MM.1S (cell line): ENCODE results near the gene ZNF775.

Source experiments
- DNase-seq: peaks from one replicate; pipeline ENCODE4 v3.0.0-alpha.2; 2015
- H2AFZ ChIP-seq: fragments of 300-600 bp; sonication (generic); 2 replicates; pipeline ENCODE4 v1.6.0; 2016; ENCODE audit warnings: antibody characterized with exemption, low read length
- H3F3A ChIP-seq: fragments of 300-600 bp; sonication (generic); 2 replicates; pipeline ENCODE4 v1.6.1; 2016; ENCODE audit warnings: mild to moderate bottlenecking, antibody characterized with exemption, low read length, moderate library complexity, mixed read lengths; ENCODE audit not compliant: insufficient read depth
- H3K27ac ChIP-seq: fragments of 300-600 bp; sonication (generic); 2 replicates; pipeline ENCODE4 v1.5.1; 2016; ENCODE audit warnings: mild to moderate bottlenecking, low read length
- H3K27me3 ChIP-seq: fragments of 300-600 bp; sonication (generic); replicated peaks from 2 replicates; pipeline ENCODE4 v1.6.0; 2016; ENCODE audit warnings: low read length; ENCODE audit not compliant: insufficient read depth
- H3K36me3 ChIP-seq: fragments of 300-600 bp; sonication (generic); replicated peaks from 2 replicates; pipeline ENCODE4 v1.6.1; 2016; ENCODE audit warnings: mild to moderate bottlenecking, low read length, mixed read lengths; ENCODE audit not compliant: insufficient read depth
- H3K4me1 ChIP-seq: fragments of 300-600 bp; sonication (generic); 2 replicates; pipeline ENCODE4 v1.6.1; 2016; ENCODE audit warnings: low read length, mixed read lengths
- H3K4me2 ChIP-seq: fragments of 300-600 bp; sonication (generic); 2 replicates; pipeline ENCODE4 v1.6.0; 2016; ENCODE audit warnings: low read depth, low read length
- H3K4me3 ChIP-seq: fragments of 300-600 bp; sonication (generic); 2 replicates; pipeline ENCODE4 v1.5.1; 2016; ENCODE audit warnings: low read length, mixed read lengths
- H3K79me2 ChIP-seq: fragments of 300-600 bp; sonication (generic); 2 replicates; pipeline ENCODE4 v1.6.1; 2016; ENCODE audit warnings: mixed run types, low read length, mixed read lengths
- H3K9ac ChIP-seq: fragments of 300-600 bp; sonication (generic); 2 replicates; pipeline ENCODE4 v1.6.1; 2016; ENCODE audit warnings: low read length, mixed read lengths
- H3K9me2 ChIP-seq: fragments of 300-600 bp; sonication (generic); replicated peaks from 2 replicates; pipeline ENCODE4 v1.6.1; 2016; ENCODE audit warnings: mild to moderate bottlenecking, low read length, mixed read lengths; ENCODE audit not compliant: insufficient read depth
- H3K9me3 ChIP-seq: fragments of 300-600 bp; sonication (generic); replicated peaks from 2 replicates; pipeline ENCODE4 v1.6.1; 2016; ENCODE audit warnings: mild to moderate bottlenecking, low read length, mixed read lengths; ENCODE audit not compliant: insufficient read depth
- H4K20me1 ChIP-seq: fragments of 300-600 bp; sonication (generic); 2 replicates; pipeline ENCODE4 v1.6.1; 2016; ENCODE audit warnings: mild to moderate bottlenecking, low read length, moderate library complexity, mixed read lengths; ENCODE audit not compliant: insufficient read depth
- CTCF ChIP-seq: fragments of 300-600 bp; sonication (generic); IDR thresholded peaks from 2 replicates; pipeline ENCODE4 v1.5.1; 2016; ENCODE audit warnings: antibody characterized with exemption, low read length, mixed read lengths
- EZH2 ChIP-seq: fragments of 300-600 bp; sonication (generic); optimal IDR thresholded peaks from 2 replicates; pipeline ENCODE3; 2017; ENCODE audit warnings: low read depth, mild to moderate bottlenecking, antibody characterized with exemption, low read length, mixed read lengths
- EZH2phosphoT487 ChIP-seq: fragments of 300-600 bp; sonication (generic); IDR thresholded peaks from 2 replicates; pipeline ENCODE4 v1.6.1; 2018; ENCODE audit warnings: antibody characterized with exemption, low read length

Gene ZNF775

DNA sequence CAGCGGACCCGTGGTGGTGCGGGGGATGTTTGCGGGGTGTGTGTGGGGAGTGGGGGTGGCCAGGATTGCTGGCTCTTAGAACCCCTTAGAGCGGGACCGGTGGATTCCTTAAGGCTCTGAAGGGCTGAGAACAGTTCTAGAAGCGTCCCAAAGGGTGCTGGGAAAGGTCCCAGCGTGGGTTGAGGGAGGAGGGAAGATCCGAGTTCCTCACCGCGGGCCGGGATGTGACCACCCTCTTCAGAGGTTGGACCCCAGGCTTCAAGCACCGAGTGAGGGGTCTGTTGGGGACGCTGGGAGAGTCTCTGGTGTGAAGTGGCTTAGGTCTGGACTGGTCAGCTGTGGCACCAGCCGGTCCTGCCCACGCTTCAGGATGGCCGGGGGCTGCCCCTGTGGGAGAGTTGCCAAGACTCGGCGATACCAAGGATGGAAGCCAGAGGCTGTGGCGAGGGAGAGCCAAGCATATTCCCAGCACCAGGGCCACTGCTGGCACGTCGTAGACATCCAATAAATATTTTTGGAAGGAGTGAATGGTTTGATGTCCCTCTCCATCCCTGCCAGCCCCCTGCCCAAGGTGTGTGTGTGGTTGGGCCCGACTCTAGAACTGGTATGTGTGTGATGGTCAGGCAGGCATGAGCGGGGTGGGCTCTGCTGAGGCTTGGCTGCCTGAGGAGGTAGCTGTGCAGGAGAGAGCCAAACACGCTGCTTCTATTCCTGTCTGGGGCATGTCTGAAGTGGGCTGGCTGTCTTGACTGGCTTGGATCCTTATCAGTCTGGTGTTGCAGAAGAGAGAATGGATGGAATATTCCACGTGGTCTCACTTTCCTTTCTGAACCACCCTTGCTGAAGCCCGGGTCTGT is 19.2 kb downstream of the ZNF775 start:
- Histone ChIP-seq H4K20me1 (no peaks in the 10 kb centered on the region), H3K4me2 (no peak overlapping the region), H3K27ac (no peak overlapping the region), H3K79me2 (no peaks in the 10 kb centered on the region), H3K27me3 (no peaks in the 10 kb centered on the region), H3K4me1 (peaks cover 9% of the 10 kb centered on the region; the same call in 1 of the 2 replicates), H3K9me2 (no peaks in the 10 kb centered on the region), H3K4me3 (no peak overlapping the region), H3K9me3 (no peaks in the 10 kb centered on the region), H3K36me3 (no peaks in the 10 kb centered on the region), H3F3A (no peaks in the 10 kb centered on the region), H3K9ac (no peak overlapping the region), H2AFZ (no peak overlapping the region)
- no peak for DNase-seq
- TF ChIP-seq CTCF (no peak), EZH2 (no peak), EZH2phosphoT487 (no peak)

GRCh38 chr7:150398965-150399320 is 19.8 kb downstream of the ZNF775 start:
- Histone ChIP-seq H3K79me2 (peaks cover 3% of the 10 kb centered on the region), H3K9me3 (no peaks in the 10 kb centered on the region), H3K9ac (no peak overlapping the region), H3K36me3 (no peaks in the 10 kb centered on the region), H2AFZ (no peak overlapping the region), H3K27me3 (no peaks in the 10 kb centered on the region), H3K4me3 (no peak overlapping the region), H3K4me1 (peaks cover 12% of the 10 kb centered on the region), H4K20me1 (no peaks in the 10 kb centered on the region), H3K4me2 (no peak overlapping the region), H3F3A (no peaks in the 10 kb centered on the region), H3K9me2 (no peaks in the 10 kb centered on the region), H3K27ac (no peak overlapping the region)
- no peak for TF ChIP-seq EZH2phosphoT487
- TF ChIP-seq EZH2, result no peak
- no peak for TF ChIP-seq CTCF
- DNase-seq, result no peak

DNA sequence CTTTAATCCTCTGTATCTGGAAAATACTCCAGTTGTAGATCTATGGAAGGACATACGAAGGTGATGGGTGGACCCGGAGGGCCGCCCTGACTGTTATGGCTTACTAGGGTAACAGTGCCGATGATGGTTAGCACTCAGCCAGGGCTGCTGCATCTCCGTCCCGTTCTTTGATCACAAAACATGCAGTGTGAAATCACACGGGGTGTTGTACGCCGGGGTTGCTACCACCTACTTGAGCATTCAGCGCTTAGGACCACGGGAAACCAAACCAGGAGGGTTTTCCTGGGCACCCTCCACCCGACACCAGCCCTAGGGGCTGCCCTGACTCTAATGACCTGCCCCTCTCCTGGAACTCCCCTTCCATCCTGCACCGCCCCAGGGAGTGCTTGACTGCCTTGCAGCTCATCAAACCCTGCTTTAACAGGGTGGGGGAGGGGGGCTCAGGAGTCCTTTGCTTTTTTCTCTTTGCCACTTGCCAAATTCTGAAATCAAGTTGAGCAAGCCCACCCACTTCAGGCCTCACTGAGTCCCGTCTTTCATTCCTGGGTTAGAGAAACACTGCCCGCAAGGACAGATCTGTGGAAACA is 20.4 kb downstream of the ZNF775 start:
- Histone ChIP-seq H3K36me3 (no peaks in the 10 kb centered on the region), H4K20me1 (no peaks in the 10 kb centered on the region), H3K9ac (no peak overlapping the region), H3F3A (peaks cover 4% of the 10 kb centered on the region), H3K4me2 (no peak overlapping the region), H3K9me3 (no peaks in the 10 kb centered on the region), H3K4me1 (peaks cover 18% of the 10 kb centered on the region), H3K27ac (no peak overlapping the region), H3K79me2 (peaks cover 9% of the 10 kb centered on the region), H3K9me2 (no peaks in the 10 kb centered on the region), H2AFZ (no peak overlapping the region), H3K4me3 (no peak overlapping the region), H3K27me3 (no peaks in the 10 kb centered on the region)
- TF ChIP-seq EZH2 (no peak), CTCF (no peak), EZH2phosphoT487 (no peak)
- no peak for DNase-seq
